H1 (cell line): ENCODE data around the gene SAMM50. TPM values are rescaled to one million over a fixed set of nuclear protein-coding genes. Genes with fewer than 3 reads are reported as not detected.

Source experiments
- CBX8 ChIP-seq: fragments of 300-800, 300-1000 bp; sonication (generic); IDR thresholded peaks from 2 replicates; pipeline ENCODE4 v1.7.1; 2016; ENCODE audit warnings: low read depth, low read length, borderline replicate concordance
- CEBPB ChIP-seq: IDR thresholded peaks from 2 replicates; pipeline ENCODE4 v1.6.1; 2012; ENCODE audit warnings: low read depth, low read length
- CHD1 ChIP-seq: IDR thresholded peaks from 2 replicates; pipeline ENCODE4 v1.6.1; 2012; ENCODE audit warnings: low read depth, low read length, improper control_type of control experiment
- CHD7 ChIP-seq: fragments of 300-600 bp; sonication (generic); IDR thresholded peaks from 2 replicates; pipeline ENCODE4 v1.7.1; 2012; ENCODE audit warnings: low read length, moderate library complexity, mild to moderate bottlenecking, inconsistent platforms; ENCODE audit not compliant: insufficient replicate concordance
- CTBP2 ChIP-seq: IDR thresholded peaks from 2 replicates; pipeline ENCODE4 v1.7.0; 2011; ENCODE audit warnings: borderline replicate concordance, mild to moderate bottlenecking, moderate library complexity, mixed read lengths, low read length; ENCODE audit not compliant: insufficient read depth, insufficient read length
- HDAC6 ChIP-seq: IDR thresholded peaks from one replicate; pipeline ENCODE4 v1.7.1; 2012; ENCODE audit warnings: low read depth, mild to moderate bottlenecking, inconsistent platforms, low read length, moderate library complexity
- JUND ChIP-seq: IDR thresholded peaks from 2 replicates; pipeline ENCODE4 v1.6.1; 2011; ENCODE audit warnings: mild to moderate bottlenecking, improper control_type of control experiment, low read length
- KDM1A ChIP-seq: fragments of 200-600, 300-600 bp; sonication (generic); IDR thresholded peaks from 2 replicates; pipeline ENCODE4 v1.7.1; 2016; ENCODE audit warnings: mild to moderate bottlenecking, low read length, borderline replicate concordance
- RAD21 ChIP-seq, 2 experiments: IDR thresholded peaks in 1 of 2; conservative IDR thresholded peaks in 1 of 2; 2 replicates each; pipeline ENCODE4 v1.6.1; 2011; ENCODE audit warnings: low read depth in 2 of 2, low read length in 2 of 2, improper control_type of control experiment in 1 of 2, inconsistent platforms in 1 of 2, mild to moderate bottlenecking in 1 of 2, moderate library complexity in 1 of 2
- SAP30 ChIP-seq: fragments of 300-600 bp; sonication (generic); IDR thresholded peaks from 2 replicates; pipeline ENCODE4 v1.7.1; 2012; ENCODE audit warnings: low read length, moderate library complexity, mild to moderate bottlenecking, inconsistent platforms; ENCODE audit not compliant: insufficient read depth, insufficient replicate concordance
- SRF ChIP-seq: IDR thresholded peaks from 2 replicates; pipeline ENCODE4 v1.6.1; 2011; ENCODE audit warnings: mild to moderate bottlenecking, low read depth, low read length, moderate library complexity
- TAF7 ChIP-seq: optimal IDR thresholded peaks from 2 replicates; pipeline ENCODE3; 2011; ENCODE audit warnings: low read depth, mild to moderate bottlenecking, inconsistent platforms, low read length, moderate library complexity, borderline replicate concordance
- polyA plus RNA-seq, 7 experiments: library from polyadenylated mRNA; depleted of rRNA in 3 of 7; stranded (reverse) in 5 of 7; unstranded in 2 of 7; fragments of >200 nt in 5 of 7; fragments of 200-250 nt in 2 of 7; gene quantifications; 1 replicate in 5 of 7; 2 replicates in 1 of 7; 4 replicates in 1 of 7; pipeline versions ENCODE4 v1.2.1 to v1.2.3, GENCODE V29; 2011 to 2013; ENCODE audit warnings: missing spikeins in 2 of 7, mixed read lengths in 2 of 7
- total RNA-seq: library from RNA; stranded (reverse); fragmentation: NEBNext Ultra II Directional; extraction: Animal tissue kit (Norgen Biotek cat#: 25700); gene quantifications from 2 replicates; pipeline ENCODE4 v1.2.1, GENCODE V29; 2021

The SAMM50 gene
- total and polyA plus RNA-seq, 2 of the 8 experiments (the other 6 are each of a cell fraction or from before 2014, with no cell fraction given): 45.4 to 70.3 TPM

- TF ChIP-seq CHD7: no peak
- no peak for TF ChIP-seq KDM1A
- no peak for TF ChIP-seq CEBPB
- no peak for TF ChIP-seq CBX8
- TF ChIP-seq JUND: no peak
- no peak for TF ChIP-seq HDAC6
- no peak for TF ChIP-seq TAF7
- TF ChIP-seq RAD21 (IDR thresholded peaks at IDR 0.05 in 1 of 2, conservative IDR thresholded peaks at IDR 0.05 in 1 of 2; ENCODE audit: low read depth in 2 of 2, low read length in 2 of 2): no peak
- no peak for TF ChIP-seq SRF
- TF ChIP-seq CHD1: no peak
- no peak for TF ChIP-seq CTBP2
- no peak for TF ChIP-seq SAP30
These were observed 50.3 kb downstream of the SAMM50 start (continued) for GRCh38 chr22:44005524-44005923.
